Measurements from ENCODE around the gene RASL11B. TPM values are rescaled to one million over a fixed set of nuclear protein-coding genes. Genes with fewer than 3 reads are reported as not detected.

Gene RASL11B
- total RNA-seq, 2 experiments from 2014 or later: not detected

- Histone ChIP-seq H3K9me2 (ENCODE audit: insufficient read depth, low read length) (no peaks in the 10 kb centered on the region), H3K79me2 (ENCODE audit: insufficient read depth, low read depth, low read length) (no peaks in the 10 kb centered on the region), H4K20me1 (ENCODE audit: insufficient read depth, low read length) (no peaks in the 10 kb centered on the region), H3K9me3 (ENCODE audit: low read length) (no peaks in the 10 kb centered on the region), H3K27ac (ENCODE audit: low read depth, low read length, poor library complexity, severe bottlenecking) (no peak overlapping the region), H3K36me3 (ENCODE audit: insufficient read depth, low read length) (no peaks in the 10 kb centered on the region), H3K4me1 (ENCODE audit: insufficient read depth, low read length, poor library complexity, severe bottlenecking) (no peaks in the 10 kb centered on the region), H2AFZ (ENCODE audit: low read length) (no peak overlapping the region), H3K4me2 (ENCODE audit: low read length) (no peak overlapping the region), H3K4me3 (ENCODE audit: low read depth, low read length, poor library complexity, severe bottlenecking) (no peak overlapping the region)
- no peak for TF ChIP-seq EZH2phosphoT487 (IDR thresholded peaks at IDR 0.05; ENCODE audit: borderline replicate concordance, low read depth, low read length)
- no peak for TF ChIP-seq CTCF (conservative IDR thresholded peaks at IDR 0.05; ENCODE audit: low read length)
- DNase-seq (ENCODE audit: low spot score): no peak
- POLR2A ChIA-PET: no interaction called here
- BruUV-seq (replicated peaks): no TSS peak
- CTCF ChIA-PET (ENCODE audit: unreplicated experiment): no interaction called here
- intact Hi-C loops (cut with micrococcal nuclease; ENCODE audit: unreplicated experiment): no loop called here
Measured at GRCh38 chr4:52876069-52876468, 14.0 kb downstream of the RASL11B start.

- no peak overlapping the region for H2AFZ ChIP-seq (ENCODE audit: low read length)
- no peak overlapping the region for H3K27ac ChIP-seq (ENCODE audit: low read depth, low read length, poor library complexity, severe bottlenecking)
- CTCF ChIA-PET (ENCODE audit: unreplicated experiment): no interaction called here
- no peak overlapping the region for H3K4me2 ChIP-seq (ENCODE audit: low read length)
- BruUV-seq (replicated peaks): no TSS peak
- TF ChIP-seq EZH2phosphoT487 (IDR thresholded peaks at IDR 0.05; ENCODE audit: borderline replicate concordance, low read depth, low read length) (no peak), CTCF (conservative IDR thresholded peaks at IDR 0.05; ENCODE audit: low read length) (no peak)
- no peak for DNase-seq (ENCODE audit: low spot score)
- intact Hi-C loops (cut with micrococcal nuclease; ENCODE audit: unreplicated experiment): no loop called here
- no peaks in the 10 kb centered on the region for H3K4me1 ChIP-seq (ENCODE audit: insufficient read depth, low read length, poor library complexity, severe bottlenecking)
- no peaks in the 10 kb centered on the region for H3K36me3 ChIP-seq (ENCODE audit: insufficient read depth, low read length)
- no peak overlapping the region for H3K4me3 ChIP-seq (ENCODE audit: low read depth, low read length, poor library complexity, severe bottlenecking)
- H3K9me2 ChIP-seq (ENCODE audit: insufficient read depth, low read length): no peaks in the 10 kb centered on the region
- no peaks in the 10 kb centered on the region for H4K20me1 ChIP-seq (ENCODE audit: insufficient read depth, low read length)
- no peaks in the 10 kb centered on the region for H3K9me3 ChIP-seq (ENCODE audit: low read length)
- no peaks in the 10 kb centered on the region for H3K79me2 ChIP-seq (ENCODE audit: insufficient read depth, low read depth, low read length)
- POLR2A ChIA-PET: no interaction called here
Measured at GRCh38 chr4:52877036-52877435, 14.9 kb downstream of the RASL11B start.

GRCh38 chr4:52877694-52878093 lies 15.6 kb downstream of the RASL11B start:
- H3K27ac ChIP-seq (ENCODE audit: low read depth, low read length, poor library complexity, severe bottlenecking): no peak overlapping the region
- intact Hi-C loops (cut with micrococcal nuclease; ENCODE audit: unreplicated experiment): no loop called here
- TF ChIP-seq EZH2phosphoT487 (IDR thresholded peaks at IDR 0.05; ENCODE audit: borderline replicate concordance, low read depth, low read length) (no peak), CTCF (conservative IDR thresholded peaks at IDR 0.05; ENCODE audit: low read length) (no peak)
- ChIA-PET CTCF (ENCODE audit: unreplicated experiment) (no interaction called here), POLR2A (no interaction called here)
- H3K4me2 ChIP-seq (ENCODE audit: low read length): no peak overlapping the region
- no TSS peak for BruUV-seq (replicated peaks)
- no peaks in the 10 kb centered on the region for H3K36me3 ChIP-seq (ENCODE audit: insufficient read depth, low read length)
- no peaks in the 10 kb centered on the region for H3K4me1 ChIP-seq (ENCODE audit: insufficient read depth, low read length, poor library complexity, severe bottlenecking)
- no peak overlapping the region for H3K4me3 ChIP-seq (ENCODE audit: low read depth, low read length, poor library complexity, severe bottlenecking)
- no peak overlapping the region for H2AFZ ChIP-seq (ENCODE audit: low read length)
- no peaks in the 10 kb centered on the region for H4K20me1 ChIP-seq (ENCODE audit: insufficient read depth, low read length)
- H3K9me2 ChIP-seq (ENCODE audit: insufficient read depth, low read length): no peaks in the 10 kb centered on the region
- no peaks in the 10 kb centered on the region for H3K9me3 ChIP-seq (ENCODE audit: low read length)
- H3K79me2 ChIP-seq (ENCODE audit: insufficient read depth, low read depth, low read length): no peaks in the 10 kb centered on the region
- no peak for DNase-seq (ENCODE audit: low spot score)

Measured in OCI-LY7 (cell line).